Heart left ventricle (tissue), 13 donors: ENCODE results near the gene CADPS2.

Source experiments
- CTCF ChIP-seq, 12 donors: fragments of 200-600 bp; sonication (generic) in 4 of 12; IDR thresholded peaks; one replicate each; pipeline versions ENCODE4 v1.5.0 to v1.8.0; 2018 to 2022; ENCODE audit warnings: antibody characterized with exemption in 12 of 12, mild to moderate bottlenecking in 5 of 12
- POLR2A ChIP-seq, 2 donors: fragments of 450-650 bp; IDR thresholded peaks; one replicate each; pipeline ENCODE4 v1.6.1; 2017; ENCODE audit warnings: antibody characterized with exemption in 2 of 2, mild to moderate bottlenecking in 2 of 2, moderate library complexity in 2 of 2
- donor health status: ischemic (EF 13 %, LVEDD 7.1; RV severe dilation, severe dysfunction).
- donor health status: DM: no; HTN: yes; CAD: no.
- donor health status: DM: no; HTN: no; CAD: no.
- donor health status: ischemic (EF 25% LVEDD 6.9; RV normal size, moderate dysfunction).
- donor health status: ischemic (EF 25% LVEDD 5.7; RV mildly dilated, moderate dysfunction).
- donor health status: ischemic (EF 35%, LVEDD 5.7; RV mildly dilated, moderate dysfunction).
- donor health status: nonischemic (EF 11% LVEDD 7.7; RV severe dilation, severe dysfunction).
- donor health status: DM: yes; HTN: yes; CAD: no.
- donor health status: PGD.
- donor health status: ischemic (EF 29% LVEDD 5.4; RV normal size, mild dysfunction).
- donor health status: nonischemic (EF 23%, LVEDD 6.1; RV moderate dilation, normal function).

- TF ChIP-seq CTCF (IDR thresholded peaks at IDR 0.05) (no peak), POLR2A (IDR thresholded peaks at IDR 0.05) (no peak)
Measured at GRCh38 chr7:122552769-122553168, 333.5 kb downstream of the CADPS2 start.
